GM21619 (cell line): ENCODE measurements around the gene TMEM167B.

ENCODE experiments used
- ATAC-seq: cut with Tn5 transposase; IDR thresholded peaks from one replicate; pipeline ENCODE4 v1.9.1; 2021; ENCODE audit not compliant: unreplicated experiment

TMEM167B gene

DNA sequence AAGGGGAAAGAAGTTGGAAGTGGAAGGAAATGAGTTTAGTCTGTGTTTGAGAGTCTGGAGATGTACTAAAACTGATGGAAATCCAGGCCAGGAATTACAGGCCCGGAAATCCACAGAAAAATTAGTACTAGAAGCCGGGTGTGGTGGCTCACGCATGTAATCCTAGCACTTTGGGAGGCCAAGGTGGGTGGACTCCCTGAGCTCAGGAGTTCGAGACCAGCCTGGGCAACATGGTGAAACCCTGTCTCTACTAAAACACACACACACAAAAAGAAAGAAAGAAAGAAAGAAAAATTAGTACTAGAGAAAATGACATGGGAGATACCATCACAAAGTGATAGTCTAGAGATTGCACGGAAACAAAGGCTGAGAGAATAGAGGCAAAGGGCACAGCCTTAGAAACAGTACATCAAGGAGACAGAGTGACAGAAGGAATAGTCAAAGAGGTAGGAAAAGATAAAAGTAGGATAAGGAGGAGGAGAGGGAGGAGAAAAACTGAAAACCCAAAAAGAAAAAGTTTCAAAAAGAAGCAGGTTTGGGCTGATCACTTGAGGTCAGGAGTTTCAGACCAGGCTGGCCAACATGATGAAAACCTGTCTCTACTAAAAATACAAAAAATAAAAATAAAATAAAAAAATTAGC is 10.0 kb upstream of the TMEM167B start:
- no peak for ATAC-seq

DNA sequence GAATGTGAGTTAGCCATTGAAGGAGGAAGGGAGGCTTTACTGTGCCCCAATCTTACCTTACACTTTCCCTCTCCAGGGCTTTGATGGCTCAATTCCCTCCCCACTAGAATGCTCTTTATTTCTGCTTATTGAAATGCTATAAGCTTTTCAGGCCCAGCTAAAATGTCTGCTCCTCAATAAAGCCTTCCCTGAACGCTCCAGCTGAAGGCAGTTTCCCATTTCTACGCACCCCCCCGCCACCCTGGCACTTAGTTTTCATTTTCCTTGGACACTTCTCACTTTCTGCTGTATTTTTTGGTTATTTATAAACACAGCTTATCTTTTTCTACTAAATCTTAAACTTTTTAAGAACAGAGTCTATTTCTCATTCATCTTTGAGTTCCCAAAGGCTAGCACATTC is 7.1 kb upstream of the TMEM167B start:
- ATAC-seq: no peak

DNA sequence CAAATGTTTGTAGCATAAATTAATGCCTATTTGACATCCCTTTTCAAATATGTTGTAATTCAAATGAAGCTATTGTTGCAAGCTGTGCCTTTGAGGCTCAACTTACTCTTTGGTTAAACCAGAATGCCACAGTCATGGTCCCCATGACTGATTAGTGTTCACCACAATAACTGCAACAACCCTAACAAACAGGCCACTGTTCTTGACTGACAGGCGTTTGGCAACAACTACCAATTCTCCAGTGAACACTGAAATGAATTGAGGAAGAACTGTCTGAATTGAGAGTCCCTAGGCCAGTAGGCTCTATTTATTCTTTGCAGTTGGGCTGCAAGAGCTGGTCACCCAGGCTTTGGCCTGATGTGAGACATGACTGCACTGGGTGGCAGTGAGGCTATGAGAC is 6.6 kb upstream of the TMEM167B start:
- no peak for ATAC-seq

DNA sequence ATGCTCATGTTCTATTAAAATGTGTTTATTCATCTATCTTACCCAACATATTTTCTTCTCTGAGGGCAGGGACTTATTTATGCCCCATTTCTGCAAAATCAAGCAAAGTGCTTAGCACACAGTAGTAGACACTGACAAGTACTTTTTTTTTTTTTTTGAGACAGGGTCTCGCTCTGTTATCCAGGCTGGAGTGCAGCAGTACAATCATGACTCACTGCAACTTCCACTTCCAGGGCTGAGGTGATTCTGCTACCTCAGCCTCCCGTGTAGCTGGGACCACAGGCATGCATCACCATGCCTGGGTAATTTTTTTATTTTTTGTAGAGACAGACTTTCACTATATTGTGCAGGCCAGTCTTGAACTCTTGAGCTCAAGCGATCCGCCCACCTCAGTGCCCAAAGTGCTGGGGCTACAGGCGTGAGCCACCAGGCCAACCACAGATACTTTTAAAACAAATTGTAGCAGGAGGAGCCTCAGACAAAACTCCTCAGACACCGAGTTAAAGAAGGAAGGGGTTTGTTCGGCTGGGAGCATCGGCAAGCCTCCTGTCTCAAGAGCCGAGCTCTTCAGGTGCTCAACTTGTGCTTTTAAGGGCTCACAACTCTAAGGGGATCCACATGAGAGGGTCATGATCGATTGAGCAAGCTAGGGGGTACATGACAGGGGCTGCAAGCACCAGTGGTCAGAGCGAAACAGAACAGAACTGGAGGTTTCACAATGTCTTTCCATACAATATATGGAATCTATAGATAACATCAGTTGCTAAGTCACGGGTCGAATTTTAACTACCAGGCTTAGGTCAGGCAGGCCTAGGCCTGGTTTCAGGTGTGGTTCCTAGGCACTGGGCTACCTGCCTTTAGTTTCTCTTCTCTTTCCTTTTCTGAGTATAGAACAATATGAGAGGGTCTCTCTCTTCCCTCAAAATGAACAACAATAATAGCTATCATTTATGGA is 5.7 kb upstream of the TMEM167B start:
- ATAC-seq: no peak

DNA sequence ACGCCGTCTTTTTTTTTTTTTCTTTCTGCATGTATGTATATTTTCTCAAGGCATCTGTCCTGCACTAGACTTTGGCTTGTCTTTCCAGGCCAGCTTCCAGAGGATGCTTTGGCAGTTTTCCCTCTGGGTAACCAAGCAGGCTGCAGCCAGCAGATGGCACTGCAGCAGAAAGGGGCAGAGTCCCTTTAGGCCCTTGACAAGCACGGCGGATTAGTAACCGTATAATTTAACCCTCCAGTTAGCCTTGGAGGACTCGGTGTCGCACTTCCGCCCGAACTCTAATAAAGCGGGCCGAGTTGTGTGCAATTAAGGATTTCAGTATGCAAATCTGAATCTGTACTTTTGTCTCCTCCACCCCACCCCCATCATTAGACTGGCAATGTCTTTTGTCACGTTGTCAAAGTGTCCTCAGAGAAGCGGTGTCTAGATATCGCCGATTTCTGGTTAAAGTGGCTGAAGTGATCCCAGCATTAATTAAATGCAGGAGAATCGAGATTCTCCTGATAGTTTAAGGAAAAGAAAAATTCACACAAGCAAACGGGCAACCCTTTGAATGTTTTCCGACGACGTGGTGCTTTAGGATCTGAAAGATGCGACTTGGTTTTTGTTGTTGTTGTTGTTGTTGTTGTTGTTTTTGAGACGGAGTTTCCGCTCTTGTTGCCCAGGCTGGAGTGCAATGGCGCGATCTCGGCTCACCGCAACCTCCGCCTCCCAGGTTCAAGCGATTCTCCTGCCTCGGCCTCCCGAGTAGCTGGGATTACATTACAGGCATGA is 1.1 kb upstream of the TMEM167B start:
- ATAC-seq: no peak

DNA sequence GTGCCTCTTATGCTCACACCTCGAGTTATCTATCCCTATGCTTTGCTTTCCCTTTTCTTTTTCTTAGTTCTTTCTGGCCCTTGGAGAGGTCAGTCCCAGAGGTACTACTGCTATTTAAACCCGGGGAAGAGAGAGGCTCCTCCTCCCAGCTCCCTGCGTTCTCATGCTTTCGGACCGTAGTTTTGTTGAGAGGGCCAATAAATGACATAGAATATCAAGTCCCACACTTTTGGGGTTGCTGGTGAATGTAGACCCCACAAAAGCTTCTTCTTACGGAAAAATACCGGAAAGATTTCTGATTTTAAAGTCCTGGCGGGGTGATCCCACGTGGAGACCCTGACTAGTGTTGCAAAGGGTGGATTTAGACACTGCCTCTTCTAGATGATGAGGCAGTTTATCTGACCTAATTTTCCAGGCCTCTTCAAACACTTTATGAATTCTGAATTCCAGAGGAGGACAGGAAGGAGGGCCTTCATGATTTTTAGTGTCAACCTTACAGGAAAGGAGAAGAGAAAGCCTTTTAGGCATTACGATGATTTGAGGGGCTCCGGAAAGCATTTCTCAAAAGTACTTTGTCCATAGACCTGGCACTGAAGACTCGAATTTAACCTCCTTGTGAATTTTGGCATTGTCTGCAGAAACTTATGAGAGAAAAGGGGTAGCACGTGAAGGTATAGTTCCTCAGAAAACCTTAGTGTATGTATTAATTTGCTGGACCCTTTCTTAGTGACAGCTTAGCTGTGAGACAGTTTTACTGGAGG is 694 bp downstream of the TMEM167B start:
- ATAC-seq: peak; percentile 47

DNA sequence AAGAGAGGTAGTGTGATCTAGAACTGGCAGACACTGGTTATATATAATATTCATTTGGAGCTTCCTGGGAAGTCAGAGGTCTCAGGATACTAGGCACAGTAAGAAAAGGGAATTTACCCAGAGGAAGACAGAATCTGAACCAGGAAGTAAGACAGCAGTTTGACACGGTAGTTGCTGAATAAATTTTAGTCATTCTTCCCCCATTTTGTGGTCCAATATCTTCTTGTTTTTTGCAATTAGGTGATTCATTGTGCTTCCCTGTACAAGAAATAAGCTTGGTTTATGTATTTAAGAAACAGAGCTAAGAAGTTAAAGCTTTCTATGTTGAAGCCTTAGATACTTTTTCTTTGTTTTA is 1.3 kb downstream of the TMEM167B start:
- ATAC-seq: no peak

DNA sequence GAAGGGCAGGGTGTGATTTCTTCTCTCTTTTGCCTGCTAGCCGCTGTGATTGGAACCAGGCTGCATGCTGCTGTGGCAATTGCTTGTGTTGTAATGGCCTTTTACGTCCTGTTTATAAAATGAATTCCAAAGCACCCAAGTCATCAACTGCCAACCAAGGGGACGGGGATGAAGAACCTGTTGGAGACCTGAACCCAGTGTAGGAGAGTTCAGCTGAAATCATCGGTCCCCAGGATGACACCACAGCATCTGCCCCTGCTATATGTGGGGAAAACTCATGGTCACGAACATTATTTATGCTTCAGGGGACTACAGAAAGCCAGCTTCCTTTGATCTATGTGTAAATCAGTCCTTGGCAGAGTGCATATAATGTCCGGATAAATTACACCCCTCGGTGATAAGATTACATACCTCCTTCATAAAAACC is 3.8 kb downstream of the TMEM167B start:
- ATAC-seq: no peak

DNA sequence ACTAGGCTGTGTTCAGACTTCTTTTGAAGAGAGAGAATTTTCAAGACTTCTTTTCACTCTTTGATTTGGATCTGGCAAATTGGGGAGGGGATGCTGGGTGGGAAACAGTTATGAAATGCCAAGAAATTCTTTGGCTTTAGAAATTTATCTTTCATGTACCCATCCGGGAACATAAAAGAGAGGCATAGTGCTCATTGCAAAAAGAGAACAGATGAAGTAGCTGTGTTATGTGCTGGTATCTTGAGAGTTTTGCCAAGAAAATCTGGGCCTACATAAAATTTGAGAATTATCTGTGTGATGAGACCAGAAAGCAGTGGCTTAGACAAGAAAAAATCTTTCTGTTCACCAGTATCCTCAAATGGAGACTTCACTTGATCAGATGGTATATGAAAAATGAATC is 4.3 kb downstream of the TMEM167B start:
- ATAC-seq: no peak

DNA sequence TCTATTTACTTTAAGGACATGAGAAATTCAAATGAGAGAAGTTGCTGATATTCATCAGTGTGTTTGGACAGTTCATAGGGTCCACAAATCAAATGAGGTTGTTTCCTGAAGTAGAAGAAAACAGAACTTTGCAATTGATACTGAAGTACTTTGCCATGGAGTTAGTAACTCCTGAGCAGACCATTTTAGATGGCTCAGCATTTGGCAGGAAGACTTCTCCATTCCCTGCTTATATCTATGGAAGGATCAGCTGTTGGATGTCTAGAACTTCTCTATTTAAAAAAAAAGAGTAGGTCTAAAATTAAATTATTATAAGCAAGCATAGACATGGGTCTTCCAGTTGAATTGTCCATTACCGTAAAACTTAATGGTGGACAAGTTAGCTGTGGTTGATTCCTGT is 5.1 kb downstream of the TMEM167B start:
- ATAC-seq: no peak

DNA sequence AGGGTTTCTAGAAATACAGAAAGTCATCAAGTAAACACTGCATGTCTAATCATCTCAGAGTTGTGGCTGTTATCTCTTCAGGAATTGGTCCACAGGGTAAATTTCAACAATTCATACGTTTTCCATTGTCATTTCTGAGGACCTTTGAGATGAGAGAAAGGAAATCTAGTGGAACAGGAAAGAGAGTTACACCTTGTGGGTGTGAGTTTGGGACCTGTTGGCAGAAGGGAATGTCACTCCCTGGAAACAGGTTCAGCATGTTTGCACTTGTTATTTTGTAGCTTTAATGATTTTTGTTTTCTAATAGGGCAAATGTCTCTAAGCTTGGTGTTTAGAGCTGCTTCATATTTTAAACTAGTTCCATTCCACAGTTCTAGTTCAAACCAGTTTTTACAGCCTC is 5.6 kb downstream of the TMEM167B start:
- ATAC-seq: no peak

DNA sequence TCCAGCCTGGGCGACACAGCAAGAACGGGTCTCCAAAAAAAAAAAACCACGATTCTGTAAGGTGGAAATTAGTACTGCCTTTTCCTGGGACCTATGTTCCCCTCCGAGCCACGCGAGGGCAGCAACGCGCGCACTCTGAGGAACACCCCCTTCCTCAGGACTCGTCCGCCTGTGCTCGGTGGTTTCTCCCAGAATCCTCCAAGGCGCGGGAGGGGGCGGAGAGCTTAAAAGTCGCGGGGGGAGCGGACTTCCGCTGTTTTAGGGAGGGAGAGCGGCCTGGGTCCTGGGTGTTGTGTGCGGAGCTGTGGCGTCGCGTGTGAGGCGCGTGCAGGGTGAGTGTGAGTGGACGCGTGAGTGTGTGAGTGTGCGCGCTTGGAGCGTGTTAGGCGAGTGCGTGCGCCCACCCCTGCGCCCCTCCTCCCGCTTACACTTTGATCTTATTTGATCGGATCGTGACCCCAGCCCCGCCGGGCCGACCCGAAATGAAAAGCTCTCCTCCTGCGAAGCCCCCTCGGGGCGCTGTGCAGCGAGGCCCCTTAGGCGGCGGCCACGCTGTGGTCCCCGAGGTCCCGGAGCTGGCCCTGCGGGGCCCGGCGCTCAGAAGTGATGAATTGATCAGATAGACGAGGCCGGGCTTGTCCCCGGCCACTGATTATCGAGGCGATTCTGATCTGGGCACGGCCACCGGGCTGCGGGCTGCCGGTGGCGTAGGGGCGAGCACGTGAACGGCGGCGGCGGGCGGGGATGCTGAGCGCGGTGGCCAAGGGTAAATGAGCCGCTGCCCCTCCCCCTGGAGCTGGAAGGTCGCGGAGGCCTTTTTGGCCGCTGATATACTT is 9.6 kb downstream of the TMEM167B start:
- peak; percentile 82 for ATAC-seq

DNA sequence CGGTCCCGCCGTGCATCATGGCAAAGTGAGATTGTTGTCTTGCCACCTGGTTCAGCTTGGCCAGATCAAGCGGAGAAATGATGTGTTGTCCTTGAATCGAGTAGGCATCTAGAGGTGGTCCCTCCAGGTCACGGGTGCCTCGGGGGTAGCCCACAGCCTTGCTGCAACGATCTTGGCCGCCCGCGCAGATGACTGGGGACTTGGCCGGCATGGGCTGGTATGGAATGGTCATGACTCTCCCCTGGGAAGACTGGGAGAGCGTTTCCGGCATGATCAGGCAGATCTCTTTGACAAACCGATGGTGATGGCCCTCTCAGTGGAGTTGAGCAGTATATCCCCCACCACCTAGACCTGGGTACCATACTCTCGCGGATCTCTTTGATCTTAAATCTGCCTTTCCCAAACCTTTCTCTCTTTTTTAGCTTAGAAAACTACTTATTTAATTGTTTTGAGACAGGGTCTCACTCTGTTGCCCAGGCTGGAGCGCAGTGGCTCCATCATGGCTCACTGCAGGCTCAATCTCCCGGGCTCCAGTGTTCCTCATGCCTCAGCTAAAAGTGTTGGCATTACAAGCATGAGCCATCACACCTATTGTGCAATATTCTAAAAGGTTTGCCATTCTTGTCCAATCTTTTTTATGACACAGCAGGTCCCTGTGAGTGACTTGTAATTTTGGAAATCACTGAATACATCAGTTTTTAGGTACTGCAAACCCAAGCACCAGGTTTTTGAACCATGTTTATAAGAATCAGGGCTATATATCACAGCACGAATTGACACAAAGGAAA is 14.0 kb downstream of the TMEM167B start:
- no peak for ATAC-seq

DNA sequence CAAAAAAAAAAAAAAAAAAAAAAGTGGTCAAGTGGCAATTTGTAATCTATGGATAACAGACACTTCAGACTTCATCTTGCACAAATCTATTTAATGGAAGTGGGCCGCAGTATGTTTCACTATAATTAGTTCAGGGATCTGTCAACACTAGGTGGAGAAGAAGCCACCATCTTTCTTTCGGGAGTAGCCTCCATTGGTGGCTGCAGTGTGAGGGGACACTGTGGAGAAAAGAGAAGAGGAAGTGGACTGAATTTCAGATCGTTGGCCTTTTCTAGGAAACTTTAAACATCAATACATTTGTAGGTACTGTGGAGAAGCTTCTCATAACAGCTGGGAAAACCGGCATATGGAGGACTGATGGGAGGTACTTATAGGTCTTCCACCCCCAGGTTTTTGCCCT is 15.3 kb downstream of the TMEM167B start:
- no peak for ATAC-seq

DNA sequence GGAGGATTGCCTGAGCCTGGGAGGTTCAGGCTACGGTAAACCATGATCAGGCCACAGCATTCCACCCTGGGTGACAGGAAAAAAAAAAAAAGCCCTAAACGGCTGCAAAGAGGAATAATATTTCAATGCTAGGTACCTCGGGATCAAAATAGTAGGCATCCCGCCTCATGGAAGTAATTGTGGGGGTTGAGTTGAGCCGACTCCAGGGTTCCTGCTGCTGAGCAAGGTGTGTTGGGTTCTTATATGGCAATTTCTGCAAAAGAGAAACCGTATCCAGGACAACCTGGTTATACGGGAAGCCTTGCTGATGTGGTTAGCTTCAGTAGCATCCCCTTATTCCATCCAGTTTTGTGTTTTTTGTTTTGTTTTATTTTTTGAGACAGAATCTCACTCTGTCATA is 17.2 kb downstream of the TMEM167B start:
- ATAC-seq: no peak

DNA sequence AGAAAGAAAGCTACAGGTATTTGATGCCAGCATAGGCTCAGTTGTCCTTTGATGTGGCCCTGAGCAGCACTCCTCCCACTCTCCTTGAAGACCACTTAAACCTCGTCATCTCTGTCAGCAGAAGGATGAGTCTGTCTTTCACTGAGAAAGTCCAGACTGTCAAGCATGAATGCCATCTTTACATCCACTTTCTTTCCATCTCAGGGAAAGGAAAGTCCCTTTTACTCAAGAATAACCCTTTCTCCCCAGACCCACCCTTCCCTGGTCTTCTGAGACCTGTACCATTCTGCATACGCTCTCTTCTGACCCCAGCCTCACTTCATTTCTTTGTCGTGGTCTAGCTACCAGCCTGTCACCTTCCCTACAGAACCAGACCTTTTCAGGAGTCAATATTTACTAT is 19.3 kb downstream of the TMEM167B start:
- ATAC-seq: no peak

DNA sequence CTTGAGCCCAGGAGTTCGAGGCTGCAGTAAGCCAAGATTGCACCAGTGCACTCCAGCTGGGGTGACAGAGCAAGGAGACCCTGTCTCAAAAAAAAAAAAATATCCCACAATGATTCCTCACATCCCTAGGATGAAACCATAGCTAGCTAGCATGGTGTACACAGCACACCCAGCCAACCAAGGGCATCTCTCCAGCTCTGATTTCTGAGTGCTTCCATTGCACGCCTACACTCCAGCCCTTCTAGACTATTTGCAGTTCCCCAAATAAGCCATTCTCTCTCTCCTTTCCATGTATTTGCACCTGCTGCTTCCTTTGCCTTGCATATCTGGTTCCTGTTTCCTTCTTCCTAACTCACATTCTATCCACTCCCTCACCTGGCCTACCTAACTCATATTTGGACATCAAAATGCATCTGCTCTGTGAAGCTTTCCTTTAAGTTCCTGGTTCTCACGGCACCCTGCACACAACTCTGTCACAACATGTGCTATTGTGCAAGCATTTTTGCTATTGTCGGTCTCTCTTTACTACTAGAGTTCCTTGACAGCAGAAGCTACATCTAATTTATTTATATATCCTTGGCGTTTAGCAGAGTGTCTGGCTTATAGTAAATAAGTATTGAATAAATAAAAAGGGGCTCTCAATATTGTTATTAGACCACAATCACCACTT is 21.0 kb downstream of the TMEM167B start:
- ATAC-seq: no peak

DNA sequence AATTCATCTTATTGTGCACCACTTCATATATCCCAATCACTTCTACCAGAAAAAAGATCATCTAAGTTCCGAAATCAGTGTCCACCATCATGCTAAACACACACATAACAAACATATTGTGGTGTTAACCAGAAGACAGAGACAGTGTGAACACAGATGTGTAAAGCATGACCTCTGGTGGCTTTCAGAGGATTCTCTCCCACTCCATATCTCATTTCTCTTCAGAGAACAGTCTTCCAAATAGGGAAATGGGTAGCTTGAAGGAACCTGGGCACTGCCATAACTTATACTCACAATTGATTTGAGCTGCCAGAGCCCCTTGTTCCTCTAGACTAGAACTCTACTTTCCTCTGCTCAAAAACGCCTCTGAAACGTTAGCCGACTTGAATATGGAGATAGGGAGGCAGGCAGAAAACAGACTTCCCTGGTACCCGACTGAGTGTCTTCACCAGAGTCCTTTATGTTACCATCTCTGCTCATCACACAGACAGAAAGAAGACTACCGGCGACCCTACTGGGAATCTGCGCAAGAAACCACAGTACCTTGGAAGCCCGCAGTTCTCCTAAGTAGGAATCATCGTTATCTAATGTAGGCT is 21.6 kb downstream of the TMEM167B start:
- peak; percentile 5 for ATAC-seq
